H1 (cell line): ENCODE data around the gene SLC25A3. TPM values are rescaled to one million over a fixed set of nuclear protein-coding genes. Genes with fewer than 3 reads are reported as not detected.

Source experiments
- ASH2L ChIP-seq: fragments of 200-600, 300-600 bp; sonication (generic); IDR thresholded peaks from one replicate; pipeline ENCODE4 v1.7.1; 2017; ENCODE audit warnings: low read length
- CBX8 ChIP-seq: fragments of 300-800, 300-1000 bp; sonication (generic); IDR thresholded peaks from 2 replicates; pipeline ENCODE4 v1.7.1; 2016; ENCODE audit warnings: low read depth, low read length, borderline replicate concordance
- CHD2 ChIP-seq: IDR thresholded peaks from 2 replicates; pipeline ENCODE4 v1.6.1; 2012; ENCODE audit warnings: low read length, improper control_type of control experiment
- GABPA ChIP-seq: IDR thresholded peaks from 2 replicates; pipeline ENCODE4 v1.6.1; 2011; ENCODE audit warnings: mild to moderate bottlenecking, low read length, moderate library complexity, borderline replicate concordance; ENCODE audit not compliant: insufficient read depth
- KDM5A ChIP-seq: fragments of 200-600 bp; IDR thresholded peaks from 2 replicates; pipeline ENCODE4 v1.7.1; 2012; ENCODE audit warnings: mild to moderate bottlenecking, low read length, inconsistent platforms, mixed read lengths
- MAX ChIP-seq: IDR thresholded peaks from 2 replicates; pipeline ENCODE4 v1.6.1; 2012; ENCODE audit warnings: inconsistent platforms
- NANOG ChIP-seq: IDR thresholded peaks from 2 replicates; pipeline ENCODE4 v1.6.1; 2011; ENCODE audit warnings: low read length, low read depth, mild to moderate bottlenecking, inconsistent platforms; ENCODE audit not compliant: insufficient read depth, poor library complexity, severe bottlenecking
- RBBP5 ChIP-seq: IDR thresholded peaks from 2 replicates; pipeline ENCODE4 v1.7.1; 2012; ENCODE audit warnings: low read depth, mild to moderate bottlenecking, inconsistent platforms, low read length, moderate library complexity, borderline replicate concordance
- TAF1 ChIP-seq: IDR thresholded peaks from 2 replicates; pipeline ENCODE4 v1.6.1; 2011; ENCODE audit warnings: mild to moderate bottlenecking, low read depth, low read length
- TAF7 ChIP-seq: optimal IDR thresholded peaks from 2 replicates; pipeline ENCODE3; 2011; ENCODE audit warnings: low read depth, mild to moderate bottlenecking, inconsistent platforms, low read length, moderate library complexity, borderline replicate concordance
- TCF12 ChIP-seq: IDR thresholded peaks from 2 replicates; pipeline ENCODE4 v1.6.1; 2011; ENCODE audit warnings: low read depth, mild to moderate bottlenecking, low read length
- USF2 ChIP-seq: IDR thresholded peaks from 2 replicates; pipeline ENCODE4 v1.6.1; 2011; ENCODE audit warnings: low read length, improper control_type of control experiment
- polyA plus RNA-seq, 7 experiments: library from polyadenylated mRNA; depleted of rRNA in 3 of 7; stranded (reverse) in 5 of 7; unstranded in 2 of 7; fragments of >200 nt in 5 of 7; fragments of 200-250 nt in 2 of 7; gene quantifications; 1 replicate in 5 of 7; 2 replicates in 1 of 7; 4 replicates in 1 of 7; pipeline versions ENCODE4 v1.2.1 to v1.2.3, GENCODE V29; 2011 to 2013; ENCODE audit warnings: missing spikeins in 2 of 7, mixed read lengths in 2 of 7
- total RNA-seq: library from RNA; stranded (reverse); fragmentation: NEBNext Ultra II Directional; extraction: Animal tissue kit (Norgen Biotek cat#: 25700); gene quantifications from 2 replicates; pipeline ENCODE4 v1.2.1, GENCODE V29; 2021
- TF ChIP-seq, protein P1 (sequence below): IDR thresholded peaks from 2 replicates; pipeline ENCODE4 v1.6.1; 2012; ENCODE audit warnings: low read length, inconsistent platforms

The SLC25A3 gene
- total and polyA plus RNA-seq, 2 of the 8 experiments (the other 6 are each of a cell fraction or from before 2014, with no cell fraction given), result 702 to 709 TPM

DNA sequence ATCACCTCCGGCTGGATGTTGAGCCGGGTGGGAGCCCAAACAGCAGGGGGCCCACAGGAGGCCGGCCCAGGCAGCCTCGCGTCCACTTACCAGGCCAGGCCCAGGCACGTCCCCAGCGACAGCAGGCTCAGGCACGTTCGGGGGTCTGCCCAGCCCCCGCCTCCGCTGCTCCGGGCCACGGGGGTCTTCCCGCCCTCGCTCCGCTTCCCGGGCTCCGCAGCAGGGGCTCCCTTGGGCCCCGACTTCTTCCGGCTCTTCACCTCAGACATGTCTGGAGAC, 50.9 kb downstream of the SLC25A3 start (continued):
- TF ChIP-seq TCF12 (no peak), TAF7 (no peak), ASH2L (no peak), MAX (0 out of 2 replicates have a peak, but pooled peaks have one; percentile 3), USF2 (no peak), CHD2 (no peak), TAF1 (peak; percentile 23; the same call in 1 of the 2 replicates), RBBP5 (peak; percentile 91; the same call in 1 of the 2 replicates), CBX8 (no peak), KDM5A (0 out of 2 replicates have a peak, but pooled peaks have one; percentile 11), GABPA (no peak), NANOG (no peak)
- TF ChIP-seq, protein P1, sequence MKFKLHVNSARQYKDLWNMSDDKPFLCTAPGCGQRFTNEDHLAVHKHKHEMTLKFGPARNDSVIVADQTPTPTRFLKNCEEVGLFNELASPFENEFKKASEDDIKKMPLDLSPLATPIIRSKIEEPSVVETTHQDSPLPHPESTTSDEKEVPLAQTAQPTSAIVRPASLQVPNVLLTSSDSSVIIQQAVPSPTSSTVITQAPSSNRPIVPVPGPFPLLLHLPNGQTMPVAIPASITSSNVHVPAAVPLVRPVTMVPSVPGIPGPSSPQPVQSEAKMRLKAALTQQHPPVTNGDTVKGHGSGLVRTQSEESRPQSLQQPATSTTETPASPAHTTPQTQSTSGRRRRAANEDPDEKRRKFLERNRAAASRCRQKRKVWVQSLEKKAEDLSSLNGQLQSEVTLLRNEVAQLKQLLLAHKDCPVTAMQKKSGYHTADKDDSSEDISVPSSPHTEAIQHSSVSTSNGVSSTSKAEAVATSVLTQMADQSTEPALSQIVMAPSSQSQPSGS, result no peak
